Measurements from ENCODE around the gene SHB. TPM values are rescaled to one million over a fixed set of nuclear protein-coding genes. Genes with fewer than 3 reads are reported as not detected.

The SHB gene
- total RNA-seq, 2 experiments from 2014 or later = 0.41 to 1.0 TPM

DNA sequence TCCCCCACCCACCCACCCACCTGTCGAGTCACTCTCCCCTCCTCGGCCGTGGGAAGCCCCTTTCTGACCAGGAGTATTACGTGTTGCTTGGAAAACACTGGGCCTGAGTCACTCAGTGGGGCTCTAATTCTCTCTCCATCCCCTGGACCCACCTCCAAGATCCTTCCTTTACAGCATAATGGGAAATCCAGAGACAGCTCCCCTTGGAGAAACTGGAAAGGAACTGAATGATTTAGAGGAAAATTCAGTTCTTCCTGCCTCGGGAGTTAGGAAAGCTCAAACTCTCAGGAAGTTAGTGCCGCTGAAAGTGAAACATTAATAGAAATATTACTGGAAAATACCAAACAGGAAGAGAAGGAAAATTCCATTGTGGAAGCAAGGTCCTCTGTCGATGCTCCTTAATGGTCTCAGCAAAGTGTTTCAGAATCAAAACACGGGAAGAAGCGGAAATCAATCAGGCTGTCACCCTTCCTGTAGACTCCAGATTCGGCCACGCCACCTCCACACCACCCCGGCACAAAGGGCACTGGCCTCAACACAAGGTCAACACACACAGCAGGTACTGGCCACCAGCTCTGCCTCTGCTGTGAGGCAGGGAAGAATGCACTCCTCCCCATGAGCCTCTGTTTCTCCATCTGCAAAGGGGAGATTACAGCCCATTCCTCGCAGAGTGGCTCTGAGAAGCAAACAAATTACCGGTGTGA lies 9.6 kb downstream of the SHB start:
- no peak overlapping the region for H3K27ac ChIP-seq (ENCODE audit: low read depth, low read length, poor library complexity, severe bottlenecking)
- no TSS peak for BruUV-seq (replicated peaks)
- no peak overlapping the region for H3K4me3 ChIP-seq (ENCODE audit: low read depth, low read length, poor library complexity, severe bottlenecking)
- ChIA-PET POLR2A (interaction anchor here (0.9 kb wide), 1 partner anchor 10 kb away, joined by 3 read pairs; the partner anchor contains the start of gene SHB), CTCF (ENCODE audit: unreplicated experiment) (no interaction called here)
- no peaks in the 10 kb centered on the region for H3K9me3 ChIP-seq (ENCODE audit: low read length)
- no peaks in the 10 kb centered on the region for H3K4me1 ChIP-seq (ENCODE audit: insufficient read depth, low read length, poor library complexity, severe bottlenecking)
- no peak for DNase-seq (ENCODE audit: low spot score)
- H3K79me2 ChIP-seq (ENCODE audit: insufficient read depth, low read depth, low read length) = no peaks in the 10 kb centered on the region
- no peaks in the 10 kb centered on the region for H3K9me2 ChIP-seq (ENCODE audit: insufficient read depth, low read length)
- TF ChIP-seq, protein P1, sequence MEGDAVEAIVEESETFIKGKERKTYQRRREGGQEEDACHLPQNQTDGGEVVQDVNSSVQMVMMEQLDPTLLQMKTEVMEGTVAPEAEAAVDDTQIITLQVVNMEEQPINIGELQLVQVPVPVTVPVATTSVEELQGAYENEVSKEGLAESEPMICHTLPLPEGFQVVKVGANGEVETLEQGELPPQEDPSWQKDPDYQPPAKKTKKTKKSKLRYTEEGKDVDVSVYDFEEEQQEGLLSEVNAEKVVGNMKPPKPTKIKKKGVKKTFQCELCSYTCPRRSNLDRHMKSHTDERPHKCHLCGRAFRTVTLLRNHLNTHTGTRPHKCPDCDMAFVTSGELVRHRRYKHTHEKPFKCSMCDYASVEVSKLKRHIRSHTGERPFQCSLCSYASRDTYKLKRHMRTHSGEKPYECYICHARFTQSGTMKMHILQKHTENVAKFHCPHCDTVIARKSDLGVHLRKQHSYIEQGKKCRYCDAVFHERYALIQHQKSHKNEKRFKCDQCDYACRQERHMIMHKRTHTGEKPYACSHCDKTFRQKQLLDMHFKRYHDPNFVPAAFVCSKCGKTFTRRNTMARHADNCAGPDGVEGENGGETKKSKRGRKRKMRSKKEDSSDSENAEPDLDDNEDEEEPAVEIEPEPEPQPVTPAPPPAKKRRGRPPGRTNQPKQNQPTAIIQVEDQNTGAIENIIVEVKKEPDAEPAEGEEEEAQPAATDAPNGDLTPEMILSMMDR (conservative IDR thresholded peaks at IDR 0.05; ENCODE audit: low read length) = no peak
- no peak for TF ChIP-seq EZH2phosphoT487 (IDR thresholded peaks at IDR 0.05; ENCODE audit: borderline replicate concordance, low read depth, low read length)
- H2AFZ ChIP-seq (ENCODE audit: low read length) = no peak overlapping the region
- no peak overlapping the region for H3K4me2 ChIP-seq (ENCODE audit: low read length)
- intact Hi-C loops (cut with micrococcal nuclease; ENCODE audit: unreplicated experiment) = no loop called here
- no peaks in the 10 kb centered on the region for H3K36me3 ChIP-seq (ENCODE audit: insufficient read depth, low read length)
- H4K20me1 ChIP-seq (ENCODE audit: insufficient read depth, low read length) = no peaks in the 10 kb centered on the region; the same call in 1 of the 2 replicates

DNA sequence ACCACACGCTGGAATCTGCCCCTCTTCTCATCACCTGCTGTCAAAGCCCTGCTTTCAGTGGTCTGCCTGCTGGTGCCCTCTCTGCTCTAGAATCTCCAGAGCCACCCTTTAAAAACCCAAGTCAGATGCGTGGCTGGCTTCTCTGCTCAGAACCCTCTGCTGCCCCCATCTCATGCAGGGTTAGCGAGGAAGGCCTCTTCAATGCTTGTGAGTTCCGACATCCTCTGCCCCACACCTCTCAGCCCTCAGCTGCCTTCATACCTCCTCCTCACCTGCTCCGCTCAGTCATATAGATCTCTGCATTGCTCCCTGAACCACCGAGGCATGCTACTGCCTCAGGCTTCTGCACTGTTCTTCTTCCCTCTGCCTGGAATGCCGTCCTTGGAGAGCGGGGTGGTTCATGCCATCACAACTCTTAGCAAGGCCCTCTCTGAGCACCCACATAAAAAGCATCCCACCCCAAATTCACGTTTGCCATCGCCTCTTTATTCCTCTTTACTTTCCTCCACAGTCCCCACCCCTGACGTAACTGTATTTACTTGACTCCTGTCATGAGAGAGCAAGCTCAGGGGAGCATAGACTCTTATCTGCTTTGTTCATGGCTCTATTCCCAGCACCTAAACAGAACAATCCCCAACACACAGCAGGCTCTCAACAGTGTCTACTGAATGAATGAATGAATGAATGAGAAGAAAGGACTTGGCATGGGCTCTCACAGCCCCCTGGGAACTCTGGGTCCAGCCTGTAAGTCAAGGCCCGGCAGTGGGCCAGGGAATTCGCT lies 10.4 kb downstream of the SHB start:
- intact Hi-C loops (cut with micrococcal nuclease; ENCODE audit: unreplicated experiment) = no loop called here
- Histone ChIP-seq H3K27ac (ENCODE audit: low read depth, low read length, poor library complexity, severe bottlenecking) (no peak overlapping the region), H4K20me1 (ENCODE audit: insufficient read depth, low read length) (no peaks in the 10 kb centered on the region; the same call in 1 of the 2 replicates), H3K36me3 (ENCODE audit: insufficient read depth, low read length) (no peaks in the 10 kb centered on the region), H2AFZ (ENCODE audit: low read length) (no peak overlapping the region), H3K4me3 (ENCODE audit: low read depth, low read length, poor library complexity, severe bottlenecking) (no peak overlapping the region), H3K9me2 (ENCODE audit: insufficient read depth, low read length) (no peaks in the 10 kb centered on the region), H3K4me2 (ENCODE audit: low read length) (no peak overlapping the region), H3K79me2 (ENCODE audit: insufficient read depth, low read depth, low read length) (no peaks in the 10 kb centered on the region), H3K4me1 (ENCODE audit: insufficient read depth, low read length, poor library complexity, severe bottlenecking) (no peaks in the 10 kb centered on the region), H3K9me3 (ENCODE audit: low read length) (no peaks in the 10 kb centered on the region)
- no TSS peak for BruUV-seq (replicated peaks)
- ChIA-PET POLR2A (interaction anchor here (0.9 kb wide), 1 partner anchor 11 kb away, joined by 3 read pairs; the partner anchor contains the start of gene SHB), CTCF (ENCODE audit: unreplicated experiment) (no interaction called here)
- no peak for DNase-seq (ENCODE audit: low spot score)
- TF ChIP-seq, protein P1 (conservative IDR thresholded peaks at IDR 0.05; ENCODE audit: low read length) = no peak
- TF ChIP-seq EZH2phosphoT487 (IDR thresholded peaks at IDR 0.05; ENCODE audit: borderline replicate concordance, low read depth, low read length) = no peak
